Measurements from ENCODE around the gene CTBP2.
"Not testable (repeated sequence)": the region's sequence is repeated elsewhere in the genome, so short reads cannot be mapped to it uniquely, and the experiment has no call there.

Gene CTBP2

GRCh38 chr10:124996854-124997215 is 163.5 kb downstream of the CTBP2 start:
- no peak for DNase-seq (ENCODE audit: low spot score)

DNA sequence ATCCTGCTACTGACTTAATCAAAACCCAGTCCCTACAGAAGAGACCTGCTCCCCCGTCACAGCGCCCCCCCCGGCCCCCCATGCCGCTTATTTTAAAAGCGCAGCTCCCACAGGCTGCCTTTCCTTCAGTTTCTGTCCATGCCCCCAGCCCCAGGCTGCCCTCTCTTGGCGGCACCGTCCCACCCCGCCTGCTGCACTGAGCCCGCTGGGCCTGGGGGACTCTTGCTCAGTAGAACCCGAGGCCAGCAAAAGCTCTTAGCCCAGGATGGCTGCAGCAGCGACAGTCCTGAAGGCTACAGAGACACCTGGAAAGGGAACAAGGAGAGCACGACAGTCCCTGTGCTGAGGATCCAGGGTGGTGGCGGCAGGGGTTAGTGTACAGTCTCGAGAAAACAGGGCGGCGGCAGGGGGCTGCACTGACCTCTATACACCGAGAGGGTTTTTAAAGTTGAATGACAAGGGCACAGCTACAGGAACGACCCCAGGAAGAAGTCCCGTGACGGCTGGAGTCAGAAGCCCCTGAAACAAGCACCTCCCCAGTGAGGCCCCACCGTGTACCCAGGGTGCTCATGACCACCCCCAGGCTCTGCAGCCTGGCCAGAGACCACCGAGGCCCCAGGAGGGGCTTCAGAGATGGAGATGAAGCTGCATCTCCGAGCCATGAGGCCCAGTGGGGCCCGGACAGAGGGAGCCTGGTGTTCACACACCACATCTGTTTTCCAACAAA is 164.1 kb downstream of the CTBP2 start:
- DNase-seq (ENCODE audit: low spot score) = no peak

- DNase-seq (ENCODE audit: low spot score) = no peak
Measured at GRCh38 chr10:124995605-124996004, 164.8 kb downstream of the CTBP2 start.

GRCh38 chr10:124994573-124995473 is 165.5 kb downstream of the CTBP2 start:
- DNase-seq (ENCODE audit: low spot score) = no peak

DNA sequence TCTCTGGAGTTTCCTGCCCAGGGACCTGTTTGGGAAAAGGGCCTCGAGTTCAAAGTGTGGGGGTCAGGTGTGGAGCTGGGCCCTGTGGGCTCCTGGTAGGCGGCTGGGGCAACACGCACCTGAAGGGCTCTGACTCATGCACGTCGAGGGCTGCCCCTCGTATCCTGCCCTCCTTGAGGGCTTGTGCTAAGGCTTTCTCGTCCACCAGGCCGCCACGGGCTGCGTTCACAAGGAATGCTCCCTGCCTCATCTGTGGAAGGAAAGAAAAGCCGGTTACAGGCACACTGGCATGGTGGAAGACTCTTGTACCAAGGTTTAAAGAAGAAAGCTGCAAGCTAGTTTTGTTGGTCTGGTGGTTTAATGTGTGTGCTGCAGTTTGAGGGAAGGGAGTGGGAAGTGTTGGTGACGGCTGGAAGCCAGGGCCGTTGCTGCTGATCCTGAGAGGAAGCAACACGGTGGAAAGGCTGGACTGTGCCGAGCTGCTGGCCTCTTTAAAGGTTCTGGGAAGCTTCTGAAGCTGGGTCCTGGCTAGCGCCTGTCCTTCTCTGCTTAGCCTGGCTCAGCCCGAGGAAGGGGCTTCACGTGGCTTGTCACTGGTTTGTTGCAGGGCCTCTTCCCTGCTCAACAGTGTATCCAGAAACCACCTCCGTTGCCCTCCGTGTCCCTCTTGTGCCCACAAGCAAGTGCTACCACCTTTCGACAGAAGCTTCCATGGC is 166.5 kb downstream of the CTBP2 start:
- DNase-seq (ENCODE audit: low spot score) = no peak

- no peak for DNase-seq (ENCODE audit: low spot score)
Measured at GRCh38 chr10:124993345-124993708, 167.0 kb downstream of the CTBP2 start.

DNA sequence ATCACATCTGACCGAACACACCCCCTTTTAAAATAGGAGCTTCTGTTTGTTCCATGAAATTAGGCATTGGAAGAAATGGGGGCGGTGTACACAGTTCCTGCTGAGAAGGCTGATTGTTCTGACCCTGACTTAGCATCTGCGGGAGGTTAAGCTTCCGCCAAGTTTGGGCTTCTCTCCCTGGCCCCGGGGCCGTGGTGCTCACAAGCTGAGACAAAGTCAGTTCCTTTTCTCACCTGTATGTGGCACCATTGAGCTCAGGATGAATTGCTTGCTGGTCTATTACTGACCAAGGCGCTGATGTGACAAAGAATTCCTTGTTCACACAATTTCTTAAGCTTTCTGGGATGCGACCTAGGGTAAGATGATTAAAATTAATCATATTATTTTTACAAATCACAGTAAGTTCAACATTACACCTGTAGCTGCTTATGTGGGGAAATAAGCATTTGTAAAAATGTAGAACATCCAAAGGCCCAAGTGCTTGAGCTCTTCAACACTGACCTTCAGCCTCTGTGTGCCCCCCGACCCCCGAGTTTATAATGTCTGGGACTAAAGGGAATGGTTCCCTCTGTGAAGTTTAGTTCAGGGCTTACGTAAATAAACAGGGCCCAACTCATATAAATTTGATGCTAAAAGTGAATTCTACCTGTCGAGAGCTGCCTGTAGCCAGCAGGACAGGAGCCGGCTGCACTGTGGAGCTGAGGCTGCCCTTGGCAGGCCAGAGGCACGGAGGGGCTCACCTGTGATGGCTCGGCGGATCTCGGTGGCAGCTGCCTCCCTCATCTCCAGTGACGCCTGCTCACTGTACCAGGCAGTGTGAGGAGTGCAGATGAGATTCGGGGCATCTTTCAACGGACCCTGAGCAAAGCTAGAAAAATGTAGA is 167.7 kb downstream of the CTBP2 start:
- DNase-seq (ENCODE audit: low spot score) = peak; percentile 41

- DNase-seq (ENCODE audit: low spot score) = no peak
Measured at GRCh38 chr10:124991835-124992234, 168.5 kb downstream of the CTBP2 start.

GRCh38 chr10:124990671-124991625 is 169.4 kb downstream of the CTBP2 start:
- DNase-seq (ENCODE audit: low spot score) = no peak

DNA sequence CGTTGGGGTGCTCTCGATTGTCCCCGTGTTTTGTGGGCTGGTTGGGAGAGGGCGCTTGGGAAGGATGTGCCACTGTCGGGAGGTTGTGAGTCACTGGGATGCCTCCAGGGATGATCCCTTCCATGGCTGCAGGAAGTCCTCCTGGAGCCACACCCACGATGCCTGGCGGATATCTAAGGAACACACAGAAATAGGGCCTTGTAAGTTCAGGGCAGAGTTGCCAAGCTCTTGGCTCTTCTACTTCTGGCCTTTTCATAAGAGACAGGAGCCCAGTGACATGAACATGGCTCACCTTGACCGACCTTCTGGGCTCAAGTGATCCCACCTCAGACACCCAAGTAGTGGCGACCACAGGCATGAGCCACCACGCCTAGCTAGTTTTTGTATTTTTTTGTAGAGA is 170.8 kb downstream of the CTBP2 start:
- no peak for DNase-seq (ENCODE audit: low spot score)

- DNase-seq (ENCODE audit: low spot score) = not testable (repeated sequence)
Measured at GRCh38 chr10:124988753-124989152, 171.6 kb downstream of the CTBP2 start.

DNA sequence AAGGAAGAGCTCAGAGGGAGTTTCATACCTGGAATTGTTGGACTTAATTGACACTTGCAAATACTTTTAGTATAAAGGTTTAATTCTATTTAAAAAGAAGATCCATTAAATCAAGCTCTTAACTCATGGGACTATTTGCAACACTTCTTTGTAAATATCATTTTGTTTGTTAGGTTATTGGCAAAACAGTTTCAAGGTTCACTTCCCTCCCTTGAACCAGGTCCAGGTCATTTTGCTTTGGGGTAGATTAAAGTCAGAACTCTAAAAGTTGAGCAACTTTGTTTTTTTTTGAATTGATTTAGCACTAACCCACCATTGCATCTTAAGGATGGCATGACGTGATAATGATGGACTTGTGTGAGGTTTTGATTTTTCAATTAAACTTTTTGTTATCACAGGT is 172.6 kb downstream of the CTBP2 start:
- no peak for DNase-seq (ENCODE audit: low spot score)

DNA sequence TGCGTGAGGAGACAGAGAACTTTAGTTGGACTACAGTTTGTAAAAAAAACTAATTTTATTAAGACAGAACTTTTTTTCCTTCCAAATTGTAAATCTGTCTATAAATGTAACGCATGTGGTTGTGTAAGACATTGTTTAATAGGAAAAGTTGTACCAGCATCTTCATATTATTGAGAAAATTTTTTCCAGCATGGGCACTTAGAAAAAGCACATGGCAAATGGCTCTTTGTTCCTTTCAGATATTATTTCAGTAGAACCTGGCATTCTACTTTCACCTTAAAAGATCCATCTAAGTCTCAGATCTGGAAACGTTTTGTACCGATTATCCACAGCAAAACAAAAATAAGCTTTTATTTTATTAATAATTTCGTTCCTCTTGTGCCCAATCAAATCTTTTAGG is 175.2 kb downstream of the CTBP2 start:
- DNase-seq (ENCODE audit: low spot score) = no peak

DNA sequence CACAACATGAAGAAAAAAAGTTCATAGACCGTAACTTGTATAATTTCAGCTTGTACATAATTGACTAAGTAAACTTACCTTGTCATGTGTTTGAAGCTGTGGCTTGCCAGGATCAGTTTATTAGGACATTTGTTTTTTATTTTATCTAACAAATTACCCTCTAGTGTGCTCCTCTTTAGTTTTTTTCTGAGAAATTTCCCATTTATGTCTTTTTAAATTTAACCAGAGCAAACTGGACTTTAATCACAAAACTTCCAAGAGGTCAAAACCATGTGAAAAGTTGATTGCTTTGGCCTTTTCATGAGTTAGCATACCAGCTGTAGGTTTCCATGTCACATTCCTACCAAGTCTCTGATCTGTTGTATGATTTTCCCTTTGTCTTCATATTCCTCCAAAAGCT is 176.0 kb downstream of the CTBP2 start:
- no peak for DNase-seq (ENCODE audit: low spot score)

DNA sequence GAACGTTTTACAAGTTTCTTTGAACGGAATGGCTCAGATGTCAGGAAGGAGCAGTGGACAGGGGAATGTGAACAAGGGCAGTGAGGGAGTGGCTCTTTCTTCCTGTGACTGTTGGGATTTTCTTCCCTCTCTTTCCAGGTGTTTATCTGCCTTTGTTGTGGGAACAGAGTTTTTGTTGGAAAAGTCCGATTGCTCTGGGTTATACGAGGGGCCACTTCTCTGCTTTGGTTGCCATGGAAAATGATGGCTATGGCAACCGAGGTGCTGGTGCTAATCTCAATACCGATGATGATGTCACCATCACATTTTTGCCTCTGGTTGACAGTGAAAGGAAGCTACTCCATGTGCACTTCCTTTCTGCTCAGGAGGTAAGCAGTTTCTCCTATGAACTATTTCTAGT is 177.0 kb downstream of the CTBP2 start:
- no peak for DNase-seq (ENCODE audit: low spot score)

- DNase-seq (ENCODE audit: low spot score) = no peak
Measured at GRCh38 chr10:124978376-124978725, 182.0 kb downstream of the CTBP2 start.

GRCh38 chr10:124977648-124978375 is 182.6 kb downstream of the CTBP2 start:
- DNase-seq (ENCODE audit: low spot score) = no peak

- DNase-seq (ENCODE audit: low spot score) = no peak
Measured at GRCh38 chr10:124977161-124977560, 183.2 kb downstream of the CTBP2 start.

DNA sequence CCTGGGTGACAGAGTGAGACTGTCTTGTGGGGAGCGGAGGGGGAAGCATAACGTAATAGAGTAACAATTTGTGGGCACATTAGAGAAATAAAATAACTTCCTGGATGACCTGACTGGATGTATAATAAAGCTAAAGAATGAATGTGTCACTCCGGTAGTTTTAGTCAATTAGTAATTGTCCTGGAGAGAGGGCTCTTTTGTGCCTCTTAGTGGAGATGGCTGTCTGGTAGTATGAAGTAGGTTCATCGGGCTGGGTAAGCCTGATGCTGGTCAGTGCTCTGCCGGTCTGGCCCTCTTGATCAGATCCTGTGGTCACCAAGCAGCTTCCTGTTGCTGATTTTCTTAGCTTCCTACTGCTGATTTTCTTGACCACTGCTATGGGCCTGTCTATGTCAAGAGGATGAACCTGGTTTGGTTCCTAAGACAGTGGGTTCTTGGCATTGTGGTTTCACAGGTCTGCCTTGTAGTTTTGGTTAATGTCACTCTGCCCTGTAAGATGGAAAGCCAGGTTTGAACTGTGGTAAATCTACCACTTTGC is 184.3 kb downstream of the CTBP2 start:
- DNase-seq (ENCODE audit: low spot score) = no peak

- no peak for DNase-seq (ENCODE audit: low spot score)
Measured at GRCh38 chr10:124974131-124974530, 186.2 kb downstream of the CTBP2 start.
